ENCODE measurements around the gene RFK.

DNA sequence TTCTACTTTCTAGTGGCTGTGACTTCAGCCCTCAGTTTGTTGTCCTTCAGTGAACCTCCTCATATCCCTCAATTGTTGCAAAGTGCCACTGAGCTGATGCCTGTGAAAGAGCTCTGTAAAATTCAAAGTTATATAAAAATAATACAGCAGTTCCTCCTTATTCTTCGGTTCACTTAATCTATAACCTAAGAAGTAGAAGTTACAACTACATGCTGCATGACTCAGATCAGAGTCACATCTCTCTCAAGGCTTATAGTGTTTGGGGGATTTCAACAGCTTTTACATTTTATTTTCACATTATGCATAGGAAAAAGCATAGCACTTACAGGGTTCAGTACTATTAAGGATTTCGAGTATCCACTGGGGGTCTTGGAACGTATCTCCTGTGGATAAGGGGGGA is 39.6 kb upstream of the RFK start:
- TF ChIP-seq, protein P1, sequence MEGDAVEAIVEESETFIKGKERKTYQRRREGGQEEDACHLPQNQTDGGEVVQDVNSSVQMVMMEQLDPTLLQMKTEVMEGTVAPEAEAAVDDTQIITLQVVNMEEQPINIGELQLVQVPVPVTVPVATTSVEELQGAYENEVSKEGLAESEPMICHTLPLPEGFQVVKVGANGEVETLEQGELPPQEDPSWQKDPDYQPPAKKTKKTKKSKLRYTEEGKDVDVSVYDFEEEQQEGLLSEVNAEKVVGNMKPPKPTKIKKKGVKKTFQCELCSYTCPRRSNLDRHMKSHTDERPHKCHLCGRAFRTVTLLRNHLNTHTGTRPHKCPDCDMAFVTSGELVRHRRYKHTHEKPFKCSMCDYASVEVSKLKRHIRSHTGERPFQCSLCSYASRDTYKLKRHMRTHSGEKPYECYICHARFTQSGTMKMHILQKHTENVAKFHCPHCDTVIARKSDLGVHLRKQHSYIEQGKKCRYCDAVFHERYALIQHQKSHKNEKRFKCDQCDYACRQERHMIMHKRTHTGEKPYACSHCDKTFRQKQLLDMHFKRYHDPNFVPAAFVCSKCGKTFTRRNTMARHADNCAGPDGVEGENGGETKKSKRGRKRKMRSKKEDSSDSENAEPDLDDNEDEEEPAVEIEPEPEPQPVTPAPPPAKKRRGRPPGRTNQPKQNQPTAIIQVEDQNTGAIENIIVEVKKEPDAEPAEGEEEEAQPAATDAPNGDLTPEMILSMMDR (IDR thresholded peaks at IDR 0.05) = no peak
- no peak for TF ChIP-seq POLR2A (IDR thresholded peaks at IDR 0.05)
